Fibroblast of lung (primary cell): ENCODE results near the gene TACC2. TPM values are rescaled to one million over a fixed set of nuclear protein-coding genes. Genes with fewer than 3 reads are reported as not detected.
"Not testable (repeated sequence)": the region's sequence is repeated elsewhere in the genome, so short reads cannot be mapped to it uniquely, and the experiment has no call there.

ENCODE experiments used
- DNase-seq, 2 donors: peaks; one replicate each; pipeline versions ENCODE4 v3.0.0 to v3.0.0-alpha.2; 2010; ENCODE audit warnings: low read depth in 2 of 2
- H2AFZ ChIP-seq: 2 replicates; pipeline ENCODE4 v1.5.1; 2012; ENCODE audit warnings: low read length, control low read depth, inconsistent platforms
- H3K27ac ChIP-seq: 2 replicates; pipeline ENCODE4 v1.5.1; 2011; ENCODE audit warnings: low read length, control low read depth; ENCODE audit not compliant: insufficient read depth
- H3K27me3 ChIP-seq: 2 replicates; pipeline ENCODE4 v1.5.1; 2011; ENCODE audit warnings: mild to moderate bottlenecking, low read length; ENCODE audit not compliant: control insufficient read depth, insufficient read depth
- H3K36me3 ChIP-seq: 2 replicates; pipeline ENCODE4 v1.5.1; 2011; ENCODE audit warnings: low read length; ENCODE audit not compliant: control insufficient read depth, insufficient read depth
- H3K4me1 ChIP-seq: 2 replicates; pipeline ENCODE4 v1.5.1; 2011; ENCODE audit warnings: low read length; ENCODE audit not compliant: control insufficient read depth, insufficient read depth; ENCODE audit errors: extremely low read depth
- H3K4me2 ChIP-seq: 2 replicates; pipeline ENCODE4 v1.5.1; 2011; ENCODE audit warnings: low read length, control low read depth; ENCODE audit not compliant: insufficient read depth; ENCODE audit errors: extremely low read depth
- H3K4me3 ChIP-seq, 4 experiments: fragments of 200-600 bp in 1 of 4; sonication (generic) in 1 of 4; replicated peaks in 1 of 4; 2 replicates each; pipeline ENCODE4 v1.5.1; 2011 to 2016; ENCODE audit warnings: low read length in 4 of 4, low read depth in 3 of 4, mild to moderate bottlenecking in 3 of 4, control low read depth in 2 of 4, inconsistent platforms in 1 of 4, mixed read lengths in 1 of 4; ENCODE audit not compliant: insufficient read depth in 1 of 4; ENCODE audit errors: control extremely low read depth in 1 of 4
- H3K79me2 ChIP-seq: 2 replicates; pipeline ENCODE4 v1.5.1; 2012; ENCODE audit warnings: mild to moderate bottlenecking, low read length, inconsistent platforms; ENCODE audit not compliant: control insufficient read depth, insufficient read depth
- H3K9ac ChIP-seq: 2 replicates; pipeline ENCODE4 v1.5.1; 2011; ENCODE audit warnings: mild to moderate bottlenecking, low read length, control low read depth; ENCODE audit not compliant: insufficient read depth
- H3K9me3 ChIP-seq: 2 replicates; pipeline ENCODE4 v1.5.1; 2012; ENCODE audit warnings: low read depth, low read length; ENCODE audit not compliant: control insufficient read depth, insufficient read depth
- H4K20me1 ChIP-seq: 2 replicates; pipeline ENCODE4 v1.5.1; 2011; ENCODE audit warnings: low read length; ENCODE audit not compliant: control insufficient read depth, insufficient read depth; ENCODE audit errors: extremely low read depth
- EZH2 ChIP-seq: IDR thresholded peaks from 2 replicates; pipeline ENCODE4 v1.5.1; 2012; ENCODE audit warnings: low read length, control low read depth, mild to moderate bottlenecking; ENCODE audit errors: missing control alignments
- polyA plus RNA-seq, 2 donors: library from polyadenylated mRNA; depleted of rRNA in 1 of 2; stranded (reverse) in 1 of 2; unstranded in 1 of 2; fragments of >200 nt; gene quantifications; 2 replicates each; pipeline ENCODE4 v1.2.1, GENCODE V29; 2011 to 2012; ENCODE audit warnings: missing spikeins in 1 of 2
- total RNA-seq: library from RNA; depleted of rRNA; stranded (reverse); fragments of >200 nt; gene quantifications from 2 replicates; pipeline ENCODE4 v1.2.1, GENCODE V29; 2014
- TF ChIP-seq, protein P1 (sequence below), 2 donors: IDR thresholded peaks in 1 of 2; conservative IDR thresholded peaks in 1 of 2; 1 replicate in 1 of 2; 2 replicates in 1 of 2; pipeline ENCODE4 v1.5.1; 2011 to 2012; ENCODE audit warnings: low read length in 2 of 2, control low read depth in 1 of 2, inconsistent platforms in 1 of 2, low read depth in 1 of 2, mild to moderate bottlenecking in 1 of 2

TACC2 gene
- total and polyA plus RNA-seq, 2 donors (not counting 1 experiment from before 2014, with no cell fraction given), result 7.6 to 13.0 TPM

DNA sequence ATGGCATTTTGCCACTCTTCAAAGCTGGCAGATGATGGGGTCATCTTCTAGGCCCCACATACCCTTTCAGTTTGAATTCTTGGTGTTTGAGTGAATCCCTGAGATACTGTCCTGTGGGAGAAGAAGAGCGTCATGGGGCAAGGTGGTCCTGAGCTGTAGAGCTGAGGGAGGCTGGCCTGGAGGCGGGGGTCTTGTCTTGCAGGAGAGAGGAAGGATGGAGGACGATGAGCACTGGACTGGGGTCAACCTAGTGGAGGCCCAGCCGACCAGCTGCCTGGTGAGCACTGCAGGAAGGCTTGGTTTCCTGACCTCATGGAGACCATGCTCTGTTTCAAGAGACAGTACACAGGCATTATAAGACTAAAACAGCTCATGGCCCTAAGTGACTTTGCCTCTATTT, 114.6 kb downstream of the TACC2 start:
- DNase-seq, result no peak

GRCh38 chr10:122108786-122109185, 119.8 kb downstream of the TACC2 start:
- not testable (repeated sequence) for H3K4me2 ChIP-seq, H2AFZ ChIP-seq, H3K36me3 ChIP-seq, H3K9me3 ChIP-seq, H3K79me2 ChIP-seq, H3K4me1 ChIP-seq, DNase-seq, H3K4me3 ChIP-seq, H3K27me3 ChIP-seq, H3K27ac ChIP-seq, H4K20me1 ChIP-seq, H3K9ac ChIP-seq

More for the DNA sequence above, 114.6 kb downstream of the TACC2 start:
- TF ChIP-seq, protein P1, sequence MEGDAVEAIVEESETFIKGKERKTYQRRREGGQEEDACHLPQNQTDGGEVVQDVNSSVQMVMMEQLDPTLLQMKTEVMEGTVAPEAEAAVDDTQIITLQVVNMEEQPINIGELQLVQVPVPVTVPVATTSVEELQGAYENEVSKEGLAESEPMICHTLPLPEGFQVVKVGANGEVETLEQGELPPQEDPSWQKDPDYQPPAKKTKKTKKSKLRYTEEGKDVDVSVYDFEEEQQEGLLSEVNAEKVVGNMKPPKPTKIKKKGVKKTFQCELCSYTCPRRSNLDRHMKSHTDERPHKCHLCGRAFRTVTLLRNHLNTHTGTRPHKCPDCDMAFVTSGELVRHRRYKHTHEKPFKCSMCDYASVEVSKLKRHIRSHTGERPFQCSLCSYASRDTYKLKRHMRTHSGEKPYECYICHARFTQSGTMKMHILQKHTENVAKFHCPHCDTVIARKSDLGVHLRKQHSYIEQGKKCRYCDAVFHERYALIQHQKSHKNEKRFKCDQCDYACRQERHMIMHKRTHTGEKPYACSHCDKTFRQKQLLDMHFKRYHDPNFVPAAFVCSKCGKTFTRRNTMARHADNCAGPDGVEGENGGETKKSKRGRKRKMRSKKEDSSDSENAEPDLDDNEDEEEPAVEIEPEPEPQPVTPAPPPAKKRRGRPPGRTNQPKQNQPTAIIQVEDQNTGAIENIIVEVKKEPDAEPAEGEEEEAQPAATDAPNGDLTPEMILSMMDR (conservative IDR thresholded peaks at IDR 0.05 in 1 of 2, IDR thresholded peaks at IDR 0.05 in 1 of 2; ENCODE audit: low read depth in 1 of 2, low read length in 2 of 2), result no peak
- no peak for TF ChIP-seq EZH2
- Histone ChIP-seq H3K9ac (no peak overlapping the region), H3K27ac (no peak overlapping the region), H3K27me3 (no peaks in the 10 kb centered on the region), H3K36me3 (no peaks in the 10 kb centered on the region), H4K20me1 (no peaks in the 10 kb centered on the region), H3K4me3 (no peak overlapping the region), H3K4me1 (no peaks in the 10 kb centered on the region), H3K79me2 (no peaks in the 10 kb centered on the region), H3K4me2 (no peak overlapping the region), H2AFZ (no peak overlapping the region), H3K9me3 (no peaks in the 10 kb centered on the region)

DNA sequence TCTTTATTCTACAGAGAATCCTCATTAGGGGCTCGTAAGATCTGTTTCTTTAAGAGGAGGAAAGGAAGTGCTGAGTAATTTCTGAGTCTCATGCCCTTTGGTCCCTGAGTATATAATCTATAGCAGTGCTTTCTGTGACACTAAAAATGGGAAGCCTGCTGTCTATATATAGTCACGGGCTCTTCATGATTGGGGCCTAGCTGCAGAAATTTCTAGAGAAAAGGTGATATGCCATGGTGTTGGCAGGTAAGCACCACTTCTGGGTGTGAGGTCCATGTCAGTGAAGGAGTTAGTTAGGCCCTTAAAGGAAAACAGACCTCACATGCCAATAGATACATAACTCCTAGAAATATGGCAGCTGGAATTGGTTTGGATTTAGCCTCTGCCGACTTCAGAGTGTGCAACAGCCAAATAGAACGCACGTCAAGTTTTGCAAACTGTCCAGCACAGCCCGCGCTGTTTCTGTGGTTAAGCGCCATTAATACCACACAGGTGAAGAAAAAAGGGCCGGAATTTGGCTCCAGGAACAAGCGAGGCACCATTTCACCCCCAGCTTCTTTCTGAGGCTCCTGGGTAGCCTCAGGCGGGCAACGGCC, 123.2 kb downstream of the TACC2 start:
- Histone ChIP-seq H3K4me2 (peak overlapping the region; percentile 94), H2AFZ (peak overlapping the region; percentile 67), H3K9ac (peak overlapping the region; percentile 90), H4K20me1 (no peaks in the 10 kb centered on the region), H3K9me3 (no peaks in the 10 kb centered on the region), H3K27me3 (no peaks in the 10 kb centered on the region), H3K36me3 (no peaks in the 10 kb centered on the region), H3K4me1 (peaks cover 16% of the 10 kb centered on the region), H3K4me3 (peak overlapping the region; percentile 22 to 85 (median 40)), H3K27ac (peak overlapping the region; percentile 98), H3K79me2 (peaks cover 28% of the 10 kb centered on the region)
- no peak for TF ChIP-seq EZH2
- TF ChIP-seq, protein P1 (conservative IDR thresholded peaks at IDR 0.05 in 1 of 2, IDR thresholded peaks at IDR 0.05 in 1 of 2; ENCODE audit: low read depth in 1 of 2, low read length in 2 of 2), result no peak
- peak in 1 of 2 donors; percentile 58 for DNase-seq
